HepG2 (cell line): Measurements from ENCODE around the gene PRDX6. TPM values are rescaled to one million over a fixed set of nuclear protein-coding genes. Genes with fewer than 3 reads are reported as not detected.

Source experiments
- AKAP8 ChIP-seq: sonication (generic); formaldehyde crosslinking; IDR thresholded peaks from 2 replicates; pipeline ENCODE4 v1.5.1; 2020; ENCODE audit warnings: mild to moderate bottlenecking, missing genetic modification reagents
- ARNT ChIP-seq: fragments of 450-650 bp; IDR thresholded peaks from 2 replicates; pipeline ENCODE4 v1.6.1; 2017
- ASH2L ChIP-seq: fragments of 300-600, 200-600 bp; sonication (generic); IDR thresholded peaks from 2 replicates; pipeline ENCODE4 v1.7.0; 2017; ENCODE audit warnings: low read depth, mild to moderate bottlenecking, moderate library complexity, mixed read lengths, low read length; ENCODE audit not compliant: insufficient read length
- DNMT3B ChIP-seq: conservative IDR thresholded peaks from 2 replicates; pipeline ENCODE4 v1.6.1; 2016; ENCODE audit warnings: missing biosample characterization, control low read depth
- DRAP1 ChIP-seq: IDR thresholded peaks from 2 replicates; pipeline ENCODE4 v1.6.1; 2016; ENCODE audit warnings: missing genetic modification reagents, missing compliant biosample characterization
- HCFC1 ChIP-seq: fragments of 150-350 bp; IDR thresholded peaks from 2 replicates; pipeline ENCODE4 v1.6.1; 2014; ENCODE audit warnings: low read depth, low read length
- KDM4B ChIP-seq: sonication (generic); formaldehyde crosslinking; IDR thresholded peaks from 2 replicates; pipeline ENCODE4 v1.4.0; 2020; ENCODE audit warnings: missing genetic modification reagents
- NFYC ChIP-seq: IDR thresholded peaks from 2 replicates; pipeline ENCODE4 v1.6.1; 2016; ENCODE audit warnings: missing genetic modification reagents, missing compliant biosample characterization
- PHF21A ChIP-seq: sonication (generic); formaldehyde crosslinking; IDR thresholded peaks from 2 replicates; pipeline ENCODE4 v1.5.0; 2020; ENCODE audit warnings: mild to moderate bottlenecking, missing genetic modification reagents
- TBX3 ChIP-seq: fragments of 450-650 bp; IDR thresholded peaks from 2 replicates; pipeline ENCODE4 v1.6.1; 2017; ENCODE audit warnings: antibody characterized with exemption, mild to moderate bottlenecking, inconsistent platforms, borderline replicate concordance
- ZBTB7B ChIP-seq: sonication (generic); formaldehyde crosslinking; IDR thresholded peaks from 2 replicates; pipeline ENCODE4 v1.4.0; 2020; ENCODE audit warnings: missing genetic modification reagents
- ZFAT ChIP-seq: sonication (generic); formaldehyde crosslinking; conservative IDR thresholded peaks from 2 replicates; pipeline ENCODE4 v1.8.1; 2023; ENCODE audit warnings: missing genetic modification reagents, inconsistent platforms
- ZMYM4 ChIP-seq: sonication (generic); formaldehyde crosslinking; IDR thresholded peaks from 2 replicates; pipeline ENCODE4 v1.8.1; 2023; ENCODE audit warnings: mild to moderate bottlenecking, missing genetic modification reagents
- ZNF234 ChIP-seq: sonication (generic); formaldehyde crosslinking; conservative IDR thresholded peaks from 2 replicates; pipeline ENCODE4 v1.5.1; 2020; ENCODE audit warnings: mild to moderate bottlenecking, missing genetic modification reagents
- ZNF24 ChIP-seq: fragments of 450-650 bp; IDR thresholded peaks from 2 replicates; pipeline ENCODE4 v1.6.1; 2017; ENCODE audit warnings: antibody characterized with exemption, mild to moderate bottlenecking
- ZNF317 ChIP-seq: sonication (generic); formaldehyde crosslinking; IDR thresholded peaks from 2 replicates; pipeline ENCODE4 v1.5.0; 2020; ENCODE audit warnings: mild to moderate bottlenecking, missing genetic modification reagents
- ZNF362 ChIP-seq: sonication (generic); formaldehyde crosslinking; IDR thresholded peaks from 2 replicates; pipeline ENCODE4 v1.4.0; 2020; ENCODE audit warnings: missing genetic modification reagents, mild to moderate bottlenecking, borderline replicate concordance
- ZNF460 ChIP-seq: sonication (generic); formaldehyde crosslinking; IDR thresholded peaks from 2 replicates; pipeline ENCODE4 v1.5.1; 2020; ENCODE audit warnings: missing genetic modification reagents, mild to moderate bottlenecking, borderline replicate concordance
- ZNF614 ChIP-seq: IDR thresholded peaks from 2 replicates; pipeline ENCODE4 v1.6.1; 2018; ENCODE audit warnings: missing biosample characterization, missing genetic modification reagents, inconsistent platforms, borderline replicate concordance
- ZNF768 ChIP-seq: sonication (generic); formaldehyde crosslinking; IDR thresholded peaks from 2 replicates; pipeline ENCODE4 v1.4.0; 2020; ENCODE audit warnings: missing genetic modification reagents
- polyA plus RNA-seq, 8 experiments: library from polyadenylated mRNA; depleted of rRNA in 3 of 8; stranded (reverse) in 7 of 8; unstranded in 1 of 8; fragments of >200 nt; fragmentation: Illumina TruSeq in 4 of 8; extraction: Trizol in 4 of 8; gene quantifications; 2 replicates each; pipeline versions ENCODE4 v1.2.1 to v1.2.3, GENCODE V29; 2011 to 2016; ENCODE audit warnings: low read depth in 4 of 8, missing spikeins in 1 of 8, mixed read lengths in 1 of 8; ENCODE audit not compliant: insufficient read depth in 1 of 8
- total RNA-seq, 5 experiments: library from RNA; depleted of rRNA; stranded (reverse); fragments of >200 nt; fragmentation: Illumina TruSeq; extraction: Trizol; gene quantifications; 2 replicates each; pipeline ENCODE4 v1.2.3, GENCODE V29; 2016; ENCODE audit warnings: low read depth in 1 of 5
- TF ChIP-seq, protein P1 (sequence below): IDR thresholded peaks from 2 replicates; pipeline ENCODE4 v1.6.1; 2016; ENCODE audit warnings: low read depth, borderline replicate concordance
- TF ChIP-seq, protein P2 (sequence below): sonication (generic); formaldehyde crosslinking; IDR thresholded peaks from 2 replicates; pipeline ENCODE4 v1.8.1; 2023; ENCODE audit warnings: mild to moderate bottlenecking, inconsistent platforms, moderate library complexity, missing genetic modification reagents, borderline replicate concordance
- TF ChIP-seq, protein P3 (sequence below): sonication (generic); formaldehyde crosslinking; IDR thresholded peaks from 2 replicates; pipeline ENCODE4 v1.8.1; 2023; ENCODE audit warnings: mild to moderate bottlenecking, moderate library complexity, missing genetic modification reagents

PRDX6 gene
- total and polyA plus RNA-seq, 2 of the 13 experiments (the other 11 are each of a cell fraction or from before 2014, with no cell fraction given) = 224 to 309 TPM

DNA sequence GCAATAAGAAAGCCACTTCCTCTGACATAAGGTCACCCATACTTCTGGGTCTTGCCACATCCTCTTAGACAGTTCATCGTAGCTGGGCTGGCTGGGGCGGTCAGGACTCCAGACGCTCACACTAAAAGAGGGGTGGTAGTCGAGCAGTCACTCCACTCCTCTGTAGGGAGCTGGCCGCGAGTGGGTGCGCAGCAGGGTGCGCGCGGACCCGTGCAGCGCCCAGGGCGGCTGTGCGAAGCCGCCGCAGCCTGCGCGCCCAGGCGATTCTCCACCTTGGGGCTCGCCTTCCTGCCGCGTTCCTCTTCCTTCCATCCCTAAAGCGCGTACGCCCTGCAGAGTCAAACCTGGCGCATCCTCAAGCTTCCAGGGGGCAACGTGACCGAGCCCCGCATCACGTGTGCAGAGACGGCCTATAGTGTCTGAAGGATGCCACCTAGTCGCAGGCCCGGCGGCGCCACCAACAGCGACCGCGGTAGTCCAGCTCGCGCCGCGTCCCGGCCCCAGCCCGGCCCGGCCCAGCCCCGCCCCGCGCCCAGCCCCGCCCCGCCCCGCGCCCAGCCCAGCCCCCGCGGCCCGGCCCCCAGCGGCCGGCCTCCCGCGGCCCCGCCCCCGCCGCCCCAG lies 360 bp upstream of the PRDX6 start (continued):
- no peak for TF ChIP-seq ZNF362 (CRISPR knock-in tag)
- peak; percentile 79 for TF ChIP-seq NFYC (CRISPR knock-in tag)
- no peak for TF ChIP-seq ZNF317 (CRISPR knock-in tag)
- TF ChIP-seq KDM4B (CRISPR knock-in tag) = no peak
- TF ChIP-seq, protein P1, sequence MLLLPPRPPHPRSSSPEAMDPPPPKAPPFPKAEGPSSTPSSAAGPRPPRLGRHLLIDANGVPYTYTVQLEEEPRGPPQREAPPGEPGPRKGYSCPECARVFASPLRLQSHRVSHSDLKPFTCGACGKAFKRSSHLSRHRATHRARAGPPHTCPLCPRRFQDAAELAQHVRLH (CRISPR knock-in tag) = no peak
- no peak for TF ChIP-seq TBX3
- TF ChIP-seq DRAP1 (CRISPR knock-in tag) = peak; percentile 13; the same call in 1 of the 2 replicates
- TF ChIP-seq AKAP8 (CRISPR knock-in tag) = no peak
- TF ChIP-seq, protein P2, sequence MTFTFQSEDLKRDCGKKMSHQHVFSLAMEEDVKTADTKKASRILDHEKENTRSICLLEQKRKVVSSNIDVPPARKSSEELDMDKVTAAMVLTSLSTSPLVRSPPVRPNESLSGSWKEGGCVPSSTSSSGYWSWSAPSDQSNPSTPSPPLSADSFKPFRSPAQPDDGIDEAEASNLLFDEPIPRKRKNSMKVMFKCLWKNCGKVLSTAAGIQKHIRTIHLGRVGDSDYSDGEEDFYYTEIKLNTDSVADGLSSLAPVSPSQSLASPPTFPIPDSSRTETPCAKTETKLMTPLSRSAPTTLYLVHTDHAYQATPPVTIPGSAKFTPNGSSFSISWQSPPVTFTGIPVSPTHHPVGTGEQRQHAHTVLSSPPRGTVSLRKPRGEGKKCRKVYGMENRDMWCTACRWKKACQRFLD (CRISPR knock-in tag) = no peak
- no peak for TF ChIP-seq ARNT
- 0 out of 2 replicates have a peak, but pooled peaks have one; percentile 24 for TF ChIP-seq ZNF768 (CRISPR knock-in tag)
- peak; percentile 21; the same call in 1 of the 2 replicates for TF ChIP-seq HCFC1
- TF ChIP-seq DNMT3B (CRISPR knock-in tag) = no peak
- 0 out of 2 replicates have a peak, but pooled peaks have one; percentile 5 for TF ChIP-seq PHF21A (CRISPR knock-in tag)
- TF ChIP-seq ZNF460 = no peak
- no peak for TF ChIP-seq ZNF614
- peak; percentile 16 for TF ChIP-seq ASH2L
- no peak for TF ChIP-seq ZNF24
- peak; percentile 88 for TF ChIP-seq ZMYM4 (CRISPR knock-in tag)
- no peak for TF ChIP-seq ZFAT (CRISPR knock-in tag)
- TF ChIP-seq, protein P3, sequence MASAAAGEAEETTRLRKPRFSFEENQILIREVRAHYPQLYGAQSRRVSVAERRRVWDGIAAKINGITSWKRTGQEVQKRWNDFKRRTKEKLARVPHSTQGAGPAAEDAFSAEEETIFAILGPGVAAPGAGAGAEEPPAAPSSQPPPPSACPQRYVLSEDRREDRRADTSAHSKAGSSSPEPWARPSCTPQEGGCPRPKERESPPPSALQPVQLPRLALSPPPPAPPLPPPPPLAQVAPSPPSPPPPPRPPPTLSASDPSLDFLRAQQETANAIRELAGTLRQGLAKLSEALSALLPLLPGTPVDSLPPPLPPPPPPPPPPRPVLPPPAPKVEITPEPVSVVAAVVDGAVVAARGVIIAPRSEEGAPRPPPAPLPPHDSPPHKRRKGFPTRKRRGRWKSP (CRISPR knock-in tag) = peak; percentile 79
- TF ChIP-seq ZNF234 (CRISPR knock-in tag) = no peak; the same call in 1 of the 2 replicates
- TF ChIP-seq ZBTB7B (CRISPR knock-in tag) = 0 out of 2 replicates have a peak, but pooled peaks have one; percentile 27
